A549 treated with CpdA at 1 μM for 4 hours (cell line): Measurements from ENCODE around the gene SLC16A5. TPM values are rescaled to one million over a fixed set of nuclear protein-coding genes. Genes with fewer than 3 reads are reported as not detected.

Source experiments
- total RNA-seq: library from RNA; stranded (reverse); fragments of 200-300 nt; extraction: Qiagen RNA extraction; gene quantifications from 5 replicates; pipeline ENCODE4 v1.2.3, GENCODE V29; 2022; ENCODE audit warnings: low read depth

The SLC16A5 gene
- total RNA-seq, result 20.6 to 29.3 TPM (median 26.9 TPM) in 5 replicates

GRCh38 chr17:75087558-75088453 is at the start of gene SLC16A5:
Gene SLC16A5, plus strand, starts transcription at chr17:75087954. Its CDS starts 5,683 bp downstream, at chr17:75093637.

GRCh38 chr17:75046407-75047289 is 41.1 kb upstream of the SLC16A5 start, which contains the start of the genes ATP5PD and KCTD2:
Gene ATP5PD, minus strand, starts transcription at chr17:75046969. Its CDS starts 4,319 bp downstream, at chr17:75042650.
Gene KCTD2, plus strand, starts transcription at chr17:75047225. Its CDS starts 26 bp downstream, at chr17:75047251.

GRCh38 chr17:75109407-75110233 is 21.9 kb downstream of the SLC16A5 start, which contains the start of gene ARMC7:
Gene ARMC7, plus strand, starts transcription at chr17:75109969. Its CDS starts 320 bp downstream, at chr17:75110289.

GRCh38 chr17:75131278-75132017 is 43.7 kb downstream of the SLC16A5 start, which contains the start of gene NT5C:
Gene NT5C, minus strand, starts transcription at chr17:75131742. Its CDS starts 35 bp downstream, at chr17:75131707.

GRCh38 chr17:75154195-75155106 is 66.7 kb downstream of the SLC16A5 start, which contains the start of gene JPT1:
Gene JPT1, minus strand, starts transcription at chr17:75154512. Its CDS starts 115 bp downstream, at chr17:75154397.

Other genes starting within 250 kb of the SLC16A5 start
- gene GRIN2C, start 228.1 kb upstream of the SLC16A5 start, total RNA-seq, result 0.22 to 0.71 TPM (median 0.25 TPM) in 5 replicates
- 47.7 to 70.8 TPM (median 64.3 TPM) in 5 replicates for gene FDXR, start 215.0 kb upstream of the SLC16A5 start, total RNA-seq
- not detected in 5 replicates for gene FADS6, start 194.3 kb upstream of the SLC16A5 start, total RNA-seq
- gene USH1G, start 164.7 kb upstream of the SLC16A5 start, total RNA-seq, result 0.02 to 0.12 TPM (median 0.08 TPM) in 4 of 5 replicates, not detected in the other
- 0.06 to 0.17 TPM (median 0.08 TPM) in 4 of 5 replicates, not detected in the other for gene OTOP2, start 163.7 kb upstream of the SLC16A5 start, total RNA-seq
- gene OTOP3, start 152.1 kb upstream of the SLC16A5 start, total RNA-seq, result not detected in 5 replicates
- 6.6 to 8.5 TPM (median 7.2 TPM) in 5 replicates for gene HID1, start 115.2 kb upstream of the SLC16A5 start, total RNA-seq
- gene CDR2L, start 100.3 kb upstream of the SLC16A5 start, total RNA-seq, result 33.1 to 46.8 TPM (median 45.6 TPM) in 5 replicates
- gene MRPL58, start 75.3 kb upstream of the SLC16A5 start, total RNA-seq, result 77.1 to 83.4 TPM (median 81.1 TPM) in 5 replicates
- 479 to 548 TPM (median 503 TPM) in 5 replicates for gene ATP5PD, start 41.0 kb upstream of the SLC16A5 start, total RNA-seq
- gene KCTD2, start 40.7 kb upstream of the SLC16A5 start, total RNA-seq, result 27.8 to 28.7 TPM (median 27.9 TPM) in 5 replicates
- 17.8 to 22.6 TPM (median 18.7 TPM) in 5 replicates for gene ARMC7, start 22.0 kb downstream of the SLC16A5 start, total RNA-seq
- 87.9 to 130 TPM (median 123 TPM) in 5 replicates for gene NT5C, start 43.8 kb downstream of the SLC16A5 start, total RNA-seq
- gene JPT1, start 66.6 kb downstream of the SLC16A5 start, total RNA-seq, result 746 to 889 TPM (median 834 TPM) in 5 replicates
- gene SUMO2, start 95.0 kb downstream of the SLC16A5 start, total RNA-seq, result 351 to 397 TPM (median 381 TPM) in 5 replicates
- 97.9 to 115 TPM (median 108 TPM) in 5 replicates for gene NUP85, start 117.7 kb downstream of the SLC16A5 start, total RNA-seq
- gene GGA3, start 173.7 kb downstream of the SLC16A5 start, total RNA-seq, result 25.0 to 33.0 TPM (median 28.9 TPM) in 5 replicates
- gene MRPS7, start 173.9 kb downstream of the SLC16A5 start, total RNA-seq, result 146 to 185 TPM (median 183 TPM) in 5 replicates
- 30.1 to 36.9 TPM (median 36.0 TPM) in 5 replicates for gene MIF4GD, start 183.3 kb downstream of the SLC16A5 start, total RNA-seq
- gene SLC25A19, start 201.5 kb downstream of the SLC16A5 start, total RNA-seq, result 17.6 to 24.7 TPM (median 22.9 TPM) in 5 replicates